Thyroid gland (tissue), 4 donors: Measurements from ENCODE around the gene DUOX2. TPM values are rescaled to one million over a fixed set of nuclear protein-coding genes. Genes with fewer than 3 reads are reported as not detected.

Experiments
- DNase-seq, 2 donors: peaks; one replicate each; pipeline ENCODE4 v3.0.0-alpha.2; 2019
- H3K27ac ChIP-seq, 3 donors: fragments of 200-600 bp; sonication (generic); 1 replicate in 2 of 3; 2 replicates in 1 of 3; pipeline ENCODE4 v1.5.1; 2016 to 2019; ENCODE audit warnings: mild to moderate bottlenecking in 1 of 3, moderate library complexity in 1 of 3
- H3K27me3 ChIP-seq: fragments of 200-600 bp; sonication (generic); one replicate; pipeline ENCODE4 v1.5.1; 2019
- H3K36me3 ChIP-seq, 2 donors: fragments of 200-600 bp; sonication (generic); one replicate each; pipeline ENCODE4 v1.5.1; 2016 to 2019
- H3K4me1 ChIP-seq, 2 donors: fragments of 200-600 bp; sonication (generic); one replicate each; pipeline ENCODE4 v1.5.1; 2017 to 2019
- H3K4me3 ChIP-seq, 3 donors: fragments of 200-600 bp; sonication (generic); replicated peaks in 1 of 3; 1 replicate in 2 of 3; 2 replicates in 1 of 3; pipeline ENCODE4 v1.5.1; 2016; ENCODE audit warnings: mild to moderate bottlenecking in 1 of 3
- H3K9me3 ChIP-seq: fragments of 200-600 bp; sonication (generic); one replicate; pipeline ENCODE4 v1.5.1; 2017
- POLR2A ChIP-seq, 2 donors: fragments of 450-650 bp; IDR thresholded peaks; one replicate each; pipeline ENCODE4 v1.6.1; 2017; ENCODE audit warnings: antibody characterized with exemption in 2 of 2, mild to moderate bottlenecking in 2 of 2, moderate library complexity in 1 of 2
- WGBS, 2 donors: methylation state at CpG; one replicate each; pipeline ENCODE4 v1.1.5; 2017; 5-methylcytosine and 5-hydroxymethylcytosine counted together
- intact Hi-C: fragments of 100-400 bp; cut with DNase I; formaldehyde crosslinking; loops from one replicate; pipeline ENCODE4 v1.15.1; 2023
- total RNA-seq, 4 donors: library from RNA; depleted of rRNA; stranded (reverse); fragments of >200 nt; gene quantifications; one replicate each; pipeline ENCODE4 v1.2.3, GENCODE V29; 2016
- TF ChIP-seq, protein P1 (sequence below), 6 experiments: fragments of 200-600 bp in 3 of 6; fragments of 450-650 bp in 3 of 6; sonication (generic) in 3 of 6; IDR thresholded peaks; one replicate each; pipeline ENCODE4 v1.5.1; 2016 to 2019; ENCODE audit warnings: antibody characterized with exemption in 6 of 6, mild to moderate bottlenecking in 2 of 6, inconsistent platforms in 1 of 6, moderate library complexity in 1 of 6

Gene DUOX2
- total RNA-seq, 4 donors from 2014 or later: 44.5 to 238 (median 152) TPM

DNA sequence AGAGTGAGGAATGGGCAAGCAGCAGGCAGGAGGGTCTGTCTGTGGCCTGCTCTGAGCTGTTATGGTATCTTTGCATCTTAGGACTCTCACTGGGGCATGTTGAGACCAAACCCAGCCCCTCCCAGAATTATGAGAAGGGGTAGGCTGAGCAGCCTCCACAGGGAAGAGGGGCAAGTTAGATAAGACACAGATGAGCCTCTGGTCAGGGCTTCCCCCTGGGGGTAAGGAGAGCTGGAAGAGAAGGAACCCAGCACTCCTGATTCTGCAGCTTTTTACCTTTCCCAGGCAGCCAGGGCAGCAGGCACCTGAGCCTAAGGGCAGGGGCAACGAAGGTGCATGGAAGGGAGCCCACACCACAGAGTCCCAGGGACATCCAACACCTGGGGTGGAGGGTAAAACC is 35.1 kb upstream of the DUOX2 start:
- intact Hi-C loops: no loop called here
- Histone ChIP-seq H3K27me3 (no peaks in the 10 kb centered on the region), H3K27ac (peak overlapping the region in 1 of 3 donors; percentile 14), H3K9me3 (no peaks in the 10 kb centered on the region), H3K4me1 (no peaks in the 10 kb centered on the region), H3K4me3 (no peak overlapping the region), H3K36me3 (peaks cover 46 to 47% of the 10 kb centered on the region in 2 donors)
- DNase-seq: no peak
- WGBS, 2 donors: 87 to 100% methylated on average over 1 of the region's 1 CpG
- TF ChIP-seq, protein P1, sequence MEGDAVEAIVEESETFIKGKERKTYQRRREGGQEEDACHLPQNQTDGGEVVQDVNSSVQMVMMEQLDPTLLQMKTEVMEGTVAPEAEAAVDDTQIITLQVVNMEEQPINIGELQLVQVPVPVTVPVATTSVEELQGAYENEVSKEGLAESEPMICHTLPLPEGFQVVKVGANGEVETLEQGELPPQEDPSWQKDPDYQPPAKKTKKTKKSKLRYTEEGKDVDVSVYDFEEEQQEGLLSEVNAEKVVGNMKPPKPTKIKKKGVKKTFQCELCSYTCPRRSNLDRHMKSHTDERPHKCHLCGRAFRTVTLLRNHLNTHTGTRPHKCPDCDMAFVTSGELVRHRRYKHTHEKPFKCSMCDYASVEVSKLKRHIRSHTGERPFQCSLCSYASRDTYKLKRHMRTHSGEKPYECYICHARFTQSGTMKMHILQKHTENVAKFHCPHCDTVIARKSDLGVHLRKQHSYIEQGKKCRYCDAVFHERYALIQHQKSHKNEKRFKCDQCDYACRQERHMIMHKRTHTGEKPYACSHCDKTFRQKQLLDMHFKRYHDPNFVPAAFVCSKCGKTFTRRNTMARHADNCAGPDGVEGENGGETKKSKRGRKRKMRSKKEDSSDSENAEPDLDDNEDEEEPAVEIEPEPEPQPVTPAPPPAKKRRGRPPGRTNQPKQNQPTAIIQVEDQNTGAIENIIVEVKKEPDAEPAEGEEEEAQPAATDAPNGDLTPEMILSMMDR (IDR thresholded peaks at IDR 0.05): no peak
- TF ChIP-seq POLR2A (IDR thresholded peaks at IDR 0.05): no peak

DNA sequence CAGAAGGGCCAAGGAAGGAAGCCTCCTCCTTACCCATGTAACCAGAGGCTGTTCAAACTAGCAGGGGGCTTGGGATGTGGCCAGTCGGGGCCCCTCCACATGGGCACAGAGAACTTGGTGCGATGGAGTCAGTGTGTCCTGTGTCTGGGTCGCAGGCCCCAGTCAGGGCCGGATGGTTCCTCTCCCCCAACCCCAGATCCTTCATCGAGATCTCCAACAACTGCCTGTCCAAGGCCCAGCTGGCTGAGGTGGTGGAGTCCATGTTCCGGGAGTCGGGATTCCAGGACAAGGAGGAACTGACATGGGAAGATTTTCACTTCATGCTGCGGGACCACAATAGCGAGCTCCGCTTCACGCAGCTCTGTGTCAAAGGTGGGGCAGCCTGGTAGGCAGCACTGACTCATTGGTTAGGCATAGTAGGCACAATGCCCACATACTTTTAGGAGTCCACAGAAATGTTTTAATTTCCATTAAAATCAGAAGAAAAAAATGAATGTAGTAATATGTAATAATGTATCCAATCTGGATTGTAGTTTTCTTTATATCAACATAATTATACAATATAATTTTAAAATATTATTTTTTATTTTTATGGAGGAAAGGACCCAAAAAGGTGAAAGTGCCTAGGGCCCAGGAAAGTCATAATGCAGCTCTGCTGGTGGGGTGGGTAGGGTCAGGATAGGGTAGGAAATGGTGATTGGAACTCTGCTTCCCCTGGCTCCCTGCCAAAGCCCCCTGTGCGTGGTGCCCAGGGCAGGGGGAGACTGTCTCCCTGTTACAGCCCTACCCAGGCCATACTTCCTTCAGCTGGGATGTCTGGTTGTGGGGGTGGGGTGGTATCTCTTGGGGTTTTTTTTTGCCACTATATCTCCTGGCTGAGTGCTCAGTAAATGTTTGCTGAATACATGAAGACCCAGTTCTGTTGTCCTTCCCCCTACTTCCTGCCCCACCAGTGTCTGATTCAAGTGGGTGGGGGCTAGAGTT is 34.4 kb upstream of the DUOX2 start:
- Histone ChIP-seq H3K4me3 (no peak overlapping the region), H3K9me3 (no peaks in the 10 kb centered on the region), H3K36me3 (peaks cover 50 to 53% of the 10 kb centered on the region in 2 donors), H3K4me1 (no peaks in the 10 kb centered on the region), H3K27me3 (no peaks in the 10 kb centered on the region), H3K27ac (peak overlapping the region in 1 of 3 donors; percentile 14)
- intact Hi-C loops: no loop called here
- no peak for TF ChIP-seq POLR2A (IDR thresholded peaks at IDR 0.05)
- TF ChIP-seq, protein P1 (IDR thresholded peaks at IDR 0.05): no peak
- no peak for DNase-seq
- WGBS, 2 donors: 89 to 92% methylated on average over 12 of the region's 12 CpGs

DNA sequence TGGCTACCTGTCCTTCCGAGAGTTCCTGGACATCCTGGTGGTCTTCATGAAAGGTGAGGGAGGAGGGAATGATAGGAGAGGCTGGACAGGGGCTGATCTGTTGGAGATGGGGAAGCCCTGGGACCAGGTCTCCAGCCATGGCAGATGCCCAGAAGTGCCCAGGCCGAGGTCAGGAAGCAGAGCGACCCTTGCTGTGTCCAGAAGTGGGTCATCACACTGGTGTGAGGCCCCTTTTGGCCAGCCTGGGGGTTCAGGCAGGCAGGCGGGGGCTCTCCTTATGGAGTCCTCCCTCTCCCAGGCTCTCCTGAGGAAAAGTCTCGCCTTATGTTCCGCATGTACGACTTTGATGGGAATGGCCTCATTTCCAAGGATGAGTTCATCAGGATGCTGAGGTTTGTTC is 33.6 kb upstream of the DUOX2 start:
- Histone ChIP-seq H3K27ac (no peak overlapping the region), H3K36me3 (peaks cover 51 to 52% of the 10 kb centered on the region in 2 donors), H3K9me3 (no peaks in the 10 kb centered on the region), H3K4me1 (no peaks in the 10 kb centered on the region), H3K27me3 (no peaks in the 10 kb centered on the region), H3K4me3 (no peak overlapping the region)
- WGBS, 2 donors: 94 to 100% methylated on average over 2 to 6 of the region's 7 CpGs
- intact Hi-C loops: no loop called here
- TF ChIP-seq POLR2A (IDR thresholded peaks at IDR 0.05): no peak
- TF ChIP-seq, protein P1 (IDR thresholded peaks at IDR 0.05): no peak
- no peak for DNase-seq

DNA sequence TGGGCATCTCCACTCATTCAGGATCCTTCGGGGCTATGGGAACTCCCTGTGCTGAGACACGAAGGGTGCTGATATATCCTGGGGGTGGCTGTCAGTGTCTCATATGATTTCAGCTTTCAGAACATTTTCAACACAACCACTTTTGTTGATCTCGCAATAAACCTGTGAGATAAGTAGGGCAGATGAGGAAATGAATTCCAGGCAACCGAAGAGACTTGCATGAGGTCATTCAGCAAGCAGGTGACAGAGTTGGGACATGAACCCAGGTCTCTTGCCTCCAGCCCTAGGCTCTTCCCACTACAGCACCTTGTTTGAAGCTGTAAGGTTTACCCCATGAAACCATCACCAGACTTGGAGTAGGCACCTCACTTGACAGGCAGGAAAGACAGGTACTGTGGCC is 32.4 kb upstream of the DUOX2 start:
- H3K27ac ChIP-seq: no peak overlapping the region
- DNase-seq: no peak
- H3K4me1 ChIP-seq: no peaks in the 10 kb centered on the region
- TF ChIP-seq, protein P1 (IDR thresholded peaks at IDR 0.05): no peak
- TF ChIP-seq POLR2A (IDR thresholded peaks at IDR 0.05): no peak
- H3K9me3 ChIP-seq: no peaks in the 10 kb centered on the region
- 80 to 92% methylated on average over 4 of the region's 4 CpGs for WGBS, 2 donors
- H3K27me3 ChIP-seq: no peaks in the 10 kb centered on the region
- no peak overlapping the region for H3K4me3 ChIP-seq
- intact Hi-C loops: no loop called here
- H3K36me3 ChIP-seq: peaks cover 50% of the 10 kb centered on the region in 2 donors

DNA sequence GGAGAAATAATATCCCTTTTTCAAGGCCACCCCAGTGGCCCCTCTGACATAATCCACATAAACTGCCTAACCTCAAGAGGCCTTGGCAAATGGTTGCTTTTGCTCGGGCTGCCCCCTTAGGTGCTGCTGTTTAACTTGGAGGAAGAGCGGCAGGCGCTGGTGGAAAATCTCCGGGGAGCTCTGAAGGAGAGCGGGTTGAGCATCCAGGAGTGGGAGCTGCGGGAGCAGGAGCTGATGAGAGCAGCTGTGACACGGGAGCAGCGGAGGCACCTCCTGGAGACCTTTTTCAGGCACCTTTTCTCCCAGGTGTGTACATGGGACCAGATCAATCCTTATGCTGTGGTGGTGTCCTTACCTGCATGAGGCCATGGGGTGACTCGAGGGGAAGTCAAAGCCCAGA is 30.8 kb upstream of the DUOX2 start:
- TF ChIP-seq, protein P1 (IDR thresholded peaks at IDR 0.05): no peak
- TF ChIP-seq POLR2A (IDR thresholded peaks at IDR 0.05): no peak
- no peak for DNase-seq
- Histone ChIP-seq H3K27me3 (no peaks in the 10 kb centered on the region), H3K9me3 (no peaks in the 10 kb centered on the region), H3K4me1 (no peaks in the 10 kb centered on the region), H3K27ac (no peak overlapping the region), H3K4me3 (no peak overlapping the region), H3K36me3 (peaks cover 62 to 66% of the 10 kb centered on the region in 2 donors)
- intact Hi-C loops: no loop called here
- 83 to 86% methylated on average over 9 of the region's 9 CpGs for WGBS, 2 donors
